Mammary epithelial cell (primary cell): ENCODE measurements around the gene GOLGA8A.
"Not testable (repeated sequence)": the region's sequence is repeated elsewhere in the genome, so short reads cannot be mapped to it uniquely, and the experiment has no call there.

ENCODE experiments used
- EZH2 ChIP-seq: IDR thresholded peaks from 2 replicates; pipeline ENCODE4 v1.6.1; 2012; ENCODE audit warnings: low read length, inconsistent platforms, borderline replicate concordance
- TF ChIP-seq, protein P1 (sequence below), 2 donors: IDR thresholded peaks in 1 of 2; conservative IDR thresholded peaks in 1 of 2; 2 replicates each; pipeline ENCODE4 v1.5.1; 2011 to 2012; ENCODE audit warnings: inconsistent platforms in 2 of 2, low read length in 2 of 2, mild to moderate bottlenecking in 2 of 2, control low read depth in 1 of 2, low read depth in 1 of 2; ENCODE audit not compliant: insufficient read depth in 1 of 2; ENCODE audit errors: extremely low read depth in 1 of 2

GRCh38 chr15:34408973-34409372 is 28.6 kb downstream of the GOLGA8A start:
- TF ChIP-seq, protein P1, sequence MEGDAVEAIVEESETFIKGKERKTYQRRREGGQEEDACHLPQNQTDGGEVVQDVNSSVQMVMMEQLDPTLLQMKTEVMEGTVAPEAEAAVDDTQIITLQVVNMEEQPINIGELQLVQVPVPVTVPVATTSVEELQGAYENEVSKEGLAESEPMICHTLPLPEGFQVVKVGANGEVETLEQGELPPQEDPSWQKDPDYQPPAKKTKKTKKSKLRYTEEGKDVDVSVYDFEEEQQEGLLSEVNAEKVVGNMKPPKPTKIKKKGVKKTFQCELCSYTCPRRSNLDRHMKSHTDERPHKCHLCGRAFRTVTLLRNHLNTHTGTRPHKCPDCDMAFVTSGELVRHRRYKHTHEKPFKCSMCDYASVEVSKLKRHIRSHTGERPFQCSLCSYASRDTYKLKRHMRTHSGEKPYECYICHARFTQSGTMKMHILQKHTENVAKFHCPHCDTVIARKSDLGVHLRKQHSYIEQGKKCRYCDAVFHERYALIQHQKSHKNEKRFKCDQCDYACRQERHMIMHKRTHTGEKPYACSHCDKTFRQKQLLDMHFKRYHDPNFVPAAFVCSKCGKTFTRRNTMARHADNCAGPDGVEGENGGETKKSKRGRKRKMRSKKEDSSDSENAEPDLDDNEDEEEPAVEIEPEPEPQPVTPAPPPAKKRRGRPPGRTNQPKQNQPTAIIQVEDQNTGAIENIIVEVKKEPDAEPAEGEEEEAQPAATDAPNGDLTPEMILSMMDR (conservative IDR thresholded peaks at IDR 0.05 in 1 of 2, IDR thresholded peaks at IDR 0.05 in 1 of 2; ENCODE audit: extremely low read depth in 1 of 2, insufficient read depth in 1 of 2, low read depth in 1 of 2, low read length in 2 of 2): not testable (repeated sequence)
- not testable (repeated sequence) for TF ChIP-seq EZH2
